ENCODE data around the gene ZNF827. TPM values are rescaled to one million over a fixed set of nuclear protein-coding genes. Genes with fewer than 3 reads are reported as not detected.

ZNF827 gene
- polyA plus RNA-seq, 1 donor from 2014 or later: 12.1 TPM

GRCh38 chr4:145860446-145860845, 78.2 kb downstream of the ZNF827 start:
- Histone ChIP-seq H3K27ac (ENCODE audit: low read length) (no peak overlapping the region), H3K36me3 (ENCODE audit: insufficient read depth, low read length) (peaks cover 3% of the 10 kb centered on the region), H4K20me1 (ENCODE audit: insufficient read depth) (no peaks in the 10 kb centered on the region), H3K79me2 (replicated peaks; ENCODE audit: insufficient read depth, low read length) (peaks cover 3% of the 10 kb centered on the region), H3K9me3 (ENCODE audit: low read length) (no peaks in the 10 kb centered on the region), H3K4me2 (ENCODE audit: low read length) (no peak overlapping the region), H3K4me3 (ENCODE audit: low read length) (no peak overlapping the region), H2AFZ (ENCODE audit: low read depth, low read length) (no peak overlapping the region), H3K27me3 (ENCODE audit: insufficient read depth, low read depth, low read length) (no peaks in the 10 kb centered on the region), H3K9me2 (ENCODE audit: insufficient read depth, low read length) (no peaks in the 10 kb centered on the region), H3F3A (ENCODE audit: insufficient read depth, low read length, poor library complexity, severe bottlenecking) (no peaks in the 10 kb centered on the region), H3K9ac (ENCODE audit: low read length) (no peak overlapping the region)
- no peak for TF ChIP-seq RAD21 (conservative IDR thresholded peaks at IDR 0.05)

- H4K20me1 ChIP-seq (ENCODE audit: insufficient read depth): no peaks in the 10 kb centered on the region
- TF ChIP-seq REST (IDR thresholded peaks at IDR 0.05; ENCODE audit: borderline replicate concordance): no peak
- TF ChIP-seq EP300 (conservative IDR thresholded peaks at IDR 0.05; ENCODE audit: poor library complexity, severe bottlenecking): no peak
- no peak for TF ChIP-seq TAF1 (IDR thresholded peaks at IDR 0.05; ENCODE audit: low read depth)
- TF ChIP-seq, protein P1, sequence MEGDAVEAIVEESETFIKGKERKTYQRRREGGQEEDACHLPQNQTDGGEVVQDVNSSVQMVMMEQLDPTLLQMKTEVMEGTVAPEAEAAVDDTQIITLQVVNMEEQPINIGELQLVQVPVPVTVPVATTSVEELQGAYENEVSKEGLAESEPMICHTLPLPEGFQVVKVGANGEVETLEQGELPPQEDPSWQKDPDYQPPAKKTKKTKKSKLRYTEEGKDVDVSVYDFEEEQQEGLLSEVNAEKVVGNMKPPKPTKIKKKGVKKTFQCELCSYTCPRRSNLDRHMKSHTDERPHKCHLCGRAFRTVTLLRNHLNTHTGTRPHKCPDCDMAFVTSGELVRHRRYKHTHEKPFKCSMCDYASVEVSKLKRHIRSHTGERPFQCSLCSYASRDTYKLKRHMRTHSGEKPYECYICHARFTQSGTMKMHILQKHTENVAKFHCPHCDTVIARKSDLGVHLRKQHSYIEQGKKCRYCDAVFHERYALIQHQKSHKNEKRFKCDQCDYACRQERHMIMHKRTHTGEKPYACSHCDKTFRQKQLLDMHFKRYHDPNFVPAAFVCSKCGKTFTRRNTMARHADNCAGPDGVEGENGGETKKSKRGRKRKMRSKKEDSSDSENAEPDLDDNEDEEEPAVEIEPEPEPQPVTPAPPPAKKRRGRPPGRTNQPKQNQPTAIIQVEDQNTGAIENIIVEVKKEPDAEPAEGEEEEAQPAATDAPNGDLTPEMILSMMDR (IDR thresholded peaks at IDR 0.05; ENCODE audit: poor library complexity, severe bottlenecking): no peak
- no peak for TF ChIP-seq SMC3 (conservative IDR thresholded peaks at IDR 0.05; ENCODE audit: poor library complexity)
- no peak for TF ChIP-seq RAD21 (conservative IDR thresholded peaks at IDR 0.05)
- no peak for TF ChIP-seq POLR2AphosphoS5 (IDR thresholded peaks at IDR 0.05)
- TF ChIP-seq EZH2 (IDR thresholded peaks at IDR 0.05; ENCODE audit: borderline replicate concordance, insufficient read depth, low read length, poor library complexity, severe bottlenecking): no peak
- H3K4me3 ChIP-seq (ENCODE audit: low read length): no peak overlapping the region
- no peak overlapping the region for H3K4me2 ChIP-seq (ENCODE audit: low read length)
- no peaks in the 10 kb centered on the region for H3K27me3 ChIP-seq (ENCODE audit: insufficient read depth, low read depth, low read length)
- peaks cover 3% of the 10 kb centered on the region for H3K79me2 ChIP-seq (replicated peaks; ENCODE audit: insufficient read depth, low read length)
- H3K9me3 ChIP-seq (ENCODE audit: low read length): no peaks in the 10 kb centered on the region
- H3K36me3 ChIP-seq (ENCODE audit: insufficient read depth, low read length): peaks cover 3% of the 10 kb centered on the region
- no peaks in the 10 kb centered on the region for H3F3A ChIP-seq (ENCODE audit: insufficient read depth, low read length, poor library complexity, severe bottlenecking)
- H2AFZ ChIP-seq (ENCODE audit: low read depth, low read length): no peak overlapping the region
- no peaks in the 10 kb centered on the region for H3K9me2 ChIP-seq (ENCODE audit: insufficient read depth, low read length)
- no peak overlapping the region for H3K9ac ChIP-seq (ENCODE audit: low read length)
- no peak overlapping the region for H3K27ac ChIP-seq (ENCODE audit: low read length)
Measured at GRCh38 chr4:145859926-145860325, 78.7 kb downstream of the ZNF827 start.

DNA sequence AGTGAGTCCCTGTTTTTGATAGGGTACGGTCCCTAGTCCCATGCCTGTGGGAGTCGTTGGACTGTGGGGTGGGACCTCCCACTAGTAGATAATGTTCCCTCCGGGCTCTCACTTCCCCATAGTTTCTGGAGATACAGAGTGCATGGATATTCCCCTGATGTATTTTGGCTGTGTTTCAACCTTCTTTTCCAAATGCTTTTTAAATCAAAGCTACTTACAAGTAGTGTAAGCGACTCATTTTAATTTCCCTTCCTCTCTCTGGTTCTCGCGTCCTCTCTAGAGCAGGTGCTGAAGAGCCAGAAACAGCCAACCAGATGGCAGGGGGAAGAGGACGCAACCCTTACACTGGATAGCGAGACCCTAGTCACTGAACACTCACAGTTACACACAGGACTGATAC, 79.2 kb downstream of the ZNF827 start:
- no peaks in the 10 kb centered on the region for H3F3A ChIP-seq (ENCODE audit: insufficient read depth, low read length, poor library complexity, severe bottlenecking)
- no peak overlapping the region for H3K27ac ChIP-seq (ENCODE audit: low read length)
- TF ChIP-seq EZH2 (IDR thresholded peaks at IDR 0.05; ENCODE audit: borderline replicate concordance, insufficient read depth, low read length, poor library complexity, severe bottlenecking) (no peak), TAF1 (IDR thresholded peaks at IDR 0.05; ENCODE audit: low read depth) (no peak), REST (IDR thresholded peaks at IDR 0.05; ENCODE audit: borderline replicate concordance) (no peak), MXI1 (conservative IDR thresholded peaks at IDR 0.05; ENCODE audit: poor library complexity, severe bottlenecking) (no peak), POLR2AphosphoS5 (IDR thresholded peaks at IDR 0.05) (no peak), EP300 (conservative IDR thresholded peaks at IDR 0.05; ENCODE audit: poor library complexity, severe bottlenecking) (no peak), SMC3 (conservative IDR thresholded peaks at IDR 0.05; ENCODE audit: poor library complexity) (no peak), RAD21 (conservative IDR thresholded peaks at IDR 0.05) (no peak)
- TF ChIP-seq, protein P1 (IDR thresholded peaks at IDR 0.05; ENCODE audit: poor library complexity, severe bottlenecking): no peak
- no peaks in the 10 kb centered on the region for H4K20me1 ChIP-seq (ENCODE audit: insufficient read depth)
- H3K9me3 ChIP-seq (ENCODE audit: low read length): no peaks in the 10 kb centered on the region
- H3K27me3 ChIP-seq (ENCODE audit: insufficient read depth, low read depth, low read length): no peaks in the 10 kb centered on the region
- peaks cover 3% of the 10 kb centered on the region for H3K36me3 ChIP-seq (ENCODE audit: insufficient read depth, low read length)
- no peak overlapping the region for H3K4me2 ChIP-seq (ENCODE audit: low read length)
- H2AFZ ChIP-seq (ENCODE audit: low read depth, low read length): no peak overlapping the region
- no peak overlapping the region for H3K9ac ChIP-seq (ENCODE audit: low read length)
- H3K9me2 ChIP-seq (ENCODE audit: insufficient read depth, low read length): no peaks in the 10 kb centered on the region
- peaks cover 3% of the 10 kb centered on the region for H3K79me2 ChIP-seq (replicated peaks; ENCODE audit: insufficient read depth, low read length)
- H3K4me3 ChIP-seq (ENCODE audit: low read length): no peak overlapping the region

Measured in neural cell (in vitro differentiated cells).